Osteocyte (in vitro differentiated cells): ENCODE data around the gene FBXO38. TPM values are rescaled to one million over a fixed set of nuclear protein-coding genes. Genes with fewer than 3 reads are reported as not detected.
"Not testable (repeated sequence)": the region's sequence is repeated elsewhere in the genome, so short reads cannot be mapped to it uniquely, and the experiment has no call there.

Experiments
- DNase-seq: peaks from one replicate; pipeline ENCODE4 v3.0.0; 2021; ENCODE audit warnings: mixed read lengths; ENCODE audit not compliant: unreplicated experiment; ENCODE audit errors: extremely low spot score
- H3K27ac Mint-ChIP-seq: one replicate; pipeline ENCODE4 v1.8.0; 2021; ENCODE audit warnings: mild to moderate bottlenecking, mixed read lengths; ENCODE audit not compliant: unreplicated experiment
- H3K27me3 Mint-ChIP-seq: one replicate; pipeline ENCODE4 v1.8.0; 2021; ENCODE audit warnings: mixed read lengths; ENCODE audit not compliant: unreplicated experiment
- H3K36me3 Mint-ChIP-seq: one replicate; pipeline ENCODE4 v1.8.0; 2021; ENCODE audit warnings: mixed read lengths; ENCODE audit not compliant: unreplicated experiment
- H3K4me1 Mint-ChIP-seq: one replicate; pipeline ENCODE4 v1.8.0; 2021; ENCODE audit warnings: mixed read lengths; ENCODE audit not compliant: unreplicated experiment
- H3K4me3 Mint-ChIP-seq: one replicate; pipeline ENCODE4 v1.8.0; 2021; ENCODE audit warnings: mild to moderate bottlenecking, moderate library complexity, mixed read lengths; ENCODE audit not compliant: unreplicated experiment
- H3K9me3 Mint-ChIP-seq: one replicate; pipeline ENCODE4 v1.8.0; 2021; ENCODE audit warnings: mixed read lengths; ENCODE audit not compliant: unreplicated experiment
- total RNA-seq: library from RNA; stranded (reverse); gene quantifications from 2 replicates; pipeline ENCODE4 v1.2.1, GENCODE V29; 2021
- TF ChIP-seq, protein P1 (sequence below): fragments of 200-600 bp; sonication (generic); IDR thresholded peaks from 2 replicates; pipeline ENCODE4 v1.5.0; 2021; ENCODE audit warnings: antibody characterized with exemption, mild to moderate bottlenecking, moderate library complexity

FBXO38 gene
- total RNA-seq, 1 donor from 2014 or later: 50.1 TPM

- H3K9me3 Mint-ChIP-seq: peaks cover 5% of the 10 kb centered on the region
- DNase-seq: no peak
- peaks cover 51% of the 10 kb centered on the region for H3K27me3 Mint-ChIP-seq
- no peak overlapping the region for H3K27ac Mint-ChIP-seq
- TF ChIP-seq, protein P1, sequence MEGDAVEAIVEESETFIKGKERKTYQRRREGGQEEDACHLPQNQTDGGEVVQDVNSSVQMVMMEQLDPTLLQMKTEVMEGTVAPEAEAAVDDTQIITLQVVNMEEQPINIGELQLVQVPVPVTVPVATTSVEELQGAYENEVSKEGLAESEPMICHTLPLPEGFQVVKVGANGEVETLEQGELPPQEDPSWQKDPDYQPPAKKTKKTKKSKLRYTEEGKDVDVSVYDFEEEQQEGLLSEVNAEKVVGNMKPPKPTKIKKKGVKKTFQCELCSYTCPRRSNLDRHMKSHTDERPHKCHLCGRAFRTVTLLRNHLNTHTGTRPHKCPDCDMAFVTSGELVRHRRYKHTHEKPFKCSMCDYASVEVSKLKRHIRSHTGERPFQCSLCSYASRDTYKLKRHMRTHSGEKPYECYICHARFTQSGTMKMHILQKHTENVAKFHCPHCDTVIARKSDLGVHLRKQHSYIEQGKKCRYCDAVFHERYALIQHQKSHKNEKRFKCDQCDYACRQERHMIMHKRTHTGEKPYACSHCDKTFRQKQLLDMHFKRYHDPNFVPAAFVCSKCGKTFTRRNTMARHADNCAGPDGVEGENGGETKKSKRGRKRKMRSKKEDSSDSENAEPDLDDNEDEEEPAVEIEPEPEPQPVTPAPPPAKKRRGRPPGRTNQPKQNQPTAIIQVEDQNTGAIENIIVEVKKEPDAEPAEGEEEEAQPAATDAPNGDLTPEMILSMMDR: no peak
- H3K36me3 Mint-ChIP-seq: no peaks in the 10 kb centered on the region
- no peak overlapping the region for H3K4me3 Mint-ChIP-seq
- H3K4me1 Mint-ChIP-seq: peaks cover 4% of the 10 kb centered on the region
These were observed 81.8 kb downstream of the FBXO38 start for GRCh38 chr5:148465381-148466235.

DNA sequence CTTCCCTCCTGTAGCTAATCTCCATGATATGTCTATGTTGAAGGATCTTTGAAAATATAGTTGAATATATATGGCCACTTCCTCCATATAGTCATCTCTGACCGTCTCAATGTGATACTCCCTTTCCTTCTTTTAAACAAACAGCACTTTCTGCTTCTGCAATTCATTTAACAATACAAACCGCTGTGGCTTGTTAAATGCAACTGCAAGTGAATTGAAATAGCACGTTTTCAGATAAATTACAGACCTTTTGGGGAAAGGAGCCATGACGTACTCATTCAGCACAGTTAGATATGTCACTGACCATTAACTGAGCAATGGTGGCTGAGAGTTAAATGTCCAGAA lies 82.5 kb downstream of the FBXO38 start:
- DNase-seq: no peak
- TF ChIP-seq, protein P1: no peak
- no peak overlapping the region for H3K4me3 Mint-ChIP-seq
- H3K9me3 Mint-ChIP-seq: peaks cover 5% of the 10 kb centered on the region
- no peaks in the 10 kb centered on the region for H3K36me3 Mint-ChIP-seq
- H3K27ac Mint-ChIP-seq: no peak overlapping the region
- peaks cover 45% of the 10 kb centered on the region for H3K27me3 Mint-ChIP-seq
- H3K4me1 Mint-ChIP-seq: peaks cover 7% of the 10 kb centered on the region

DNA sequence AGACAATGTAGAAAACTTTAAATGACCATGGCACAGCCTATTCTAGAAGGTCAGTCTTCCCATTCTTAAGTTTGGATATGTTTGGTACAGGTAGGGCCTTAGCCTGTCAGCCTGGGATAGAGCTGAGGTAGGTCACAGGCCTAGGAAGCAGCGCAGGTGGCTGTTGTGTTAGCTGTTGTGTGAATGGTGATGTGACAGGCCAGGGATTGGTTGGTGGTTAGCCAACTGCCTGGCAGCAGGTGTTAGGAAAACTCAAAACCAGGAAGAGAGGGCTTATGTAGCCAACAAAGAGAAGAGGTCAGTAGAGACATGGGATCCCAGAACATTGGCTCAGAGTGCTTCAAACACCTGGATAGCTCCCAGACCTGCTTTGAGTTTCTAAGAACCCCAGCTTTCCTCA lies 84.2 kb downstream of the FBXO38 start:
- no peak for DNase-seq
- no peak overlapping the region for H3K4me3 Mint-ChIP-seq
- H3K36me3 Mint-ChIP-seq: no peaks in the 10 kb centered on the region
- H3K9me3 Mint-ChIP-seq: no peaks in the 10 kb centered on the region
- TF ChIP-seq, protein P1: no peak
- peaks cover 20% of the 10 kb centered on the region for H3K4me1 Mint-ChIP-seq
- H3K27ac Mint-ChIP-seq: no peak overlapping the region
- H3K27me3 Mint-ChIP-seq: peaks cover 29% of the 10 kb centered on the region

- Mint-ChIP-seq H3K27me3 (peaks cover 25% of the 10 kb centered on the region), H3K4me1 (peaks cover 20% of the 10 kb centered on the region)
- not testable (repeated sequence) for H3K27ac Mint-ChIP-seq, H3K9me3 Mint-ChIP-seq, DNase-seq, H3K36me3 Mint-ChIP-seq, H3K4me3 Mint-ChIP-seq
These were observed 85.0 kb downstream of the FBXO38 start for GRCh38 chr5:148468746-148469145.

GRCh38 chr5:148469501-148469935 lies 85.8 kb downstream of the FBXO38 start:
- DNase-seq: no peak
- Mint-ChIP-seq H3K9me3 (no peaks in the 10 kb centered on the region), H3K27ac (no peak overlapping the region), H3K36me3 (no peaks in the 10 kb centered on the region), H3K4me3 (no peak overlapping the region), H3K27me3 (peaks cover 17% of the 10 kb centered on the region), H3K4me1 (peaks cover 20% of the 10 kb centered on the region)
- TF ChIP-seq, protein P1: no peak
